Urinary bladder (tissue), 4 donors: ENCODE measurements around the gene APOBEC3A. TPM values are rescaled to one million over a fixed set of nuclear protein-coding genes. Genes with fewer than 3 reads are reported as not detected.
"Not testable (repeated sequence)": the region's sequence is repeated elsewhere in the genome, so short reads cannot be mapped to it uniquely, and the experiment has no call there.

Experiments used
- DNase-seq: peaks from one replicate; pipeline ENCODE4 v3.0.0-alpha.2; 2015; ENCODE audit errors: extremely low spot score
- H3K27ac ChIP-seq: one replicate; pipeline ENCODE4 v1.5.1; 2013; ENCODE audit warnings: low read depth, mild to moderate bottlenecking, moderate library complexity
- H3K36me3 ChIP-seq: one replicate; pipeline ENCODE4 v1.6.1; 2013; ENCODE audit warnings: mild to moderate bottlenecking, moderate library complexity; ENCODE audit not compliant: insufficient read depth
- H3K4me1 ChIP-seq: one replicate; pipeline ENCODE4 v1.6.1; 2013; ENCODE audit warnings: mild to moderate bottlenecking, moderate library complexity; ENCODE audit not compliant: insufficient read depth
- H3K4me3 ChIP-seq: one replicate; pipeline ENCODE4 v1.5.1; 2013; ENCODE audit warnings: low read depth, low read length
- WGBS: extraction: QIAGEN DNeasy Blood & Tissue Kit; methylation state at CpG from one replicate; pipeline ENCODE4 v1.1.7; 2013; 5-methylcytosine and 5-hydroxymethylcytosine counted together
- polyA plus RNA-seq: library from polyadenylated mRNA; stranded (reverse); fragments of 200-250 nt; gene quantifications from one replicate; pipeline ENCODE4 v1.2.3, GENCODE V29; 2013
- total RNA-seq: library from RNA; depleted of rRNA; stranded (reverse); fragments of >200 nt; gene quantifications from one replicate; pipeline ENCODE4 v1.2.3, GENCODE V29; 2014
- donor health status: healthy with polysubstance abuse.
- donor health status: healthy.

Gene APOBEC3A
- total and polyA plus RNA-seq, 2 donors = 0.42 to 0.62 TPM

GRCh38 chr22:38984784-38985757 lies 27.7 kb downstream of the APOBEC3A start:
- H3K4me1 ChIP-seq, H3K27ac ChIP-seq, H3K4me3 ChIP-seq, H3K36me3 ChIP-seq, DNase-seq: not testable (repeated sequence)
- 79% methylated on average over 9 of the region's 9 CpGs for WGBS

- 97% methylated on average over 3 of the region's 3 CpGs for WGBS
- Histone ChIP-seq H3K4me3 (no peak overlapping the region), H3K27ac (no peak overlapping the region), H3K4me1 (no peaks in the 10 kb centered on the region), H3K36me3 (no peaks in the 10 kb centered on the region)
- no peak for DNase-seq
Observed at GRCh38 chr22:38986629-38987028, 29.2 kb downstream of the APOBEC3A start.

- H3K36me3 ChIP-seq = no peaks in the 10 kb centered on the region
- no peak overlapping the region for H3K27ac ChIP-seq
- H3K4me1 ChIP-seq = no peaks in the 10 kb centered on the region
- H3K4me3 ChIP-seq = no peak overlapping the region
- DNase-seq = no peak
- 84% methylated on average over 8 of the region's 8 CpGs for WGBS
Observed at GRCh38 chr22:38987171-38987895, 29.9 kb downstream of the APOBEC3A start.

- Histone ChIP-seq H3K4me3 (no peak overlapping the region), H3K36me3 (no peaks in the 10 kb centered on the region), H3K27ac (no peak overlapping the region), H3K4me1 (no peaks in the 10 kb centered on the region)
- DNase-seq = no peak
- WGBS = 95% methylated on average over 6 of the region's 6 CpGs
Observed at GRCh38 chr22:38989466-38989865, 32.1 kb downstream of the APOBEC3A start.

- not testable (repeated sequence) for H3K4me1 ChIP-seq, H3K27ac ChIP-seq, DNase-seq, H3K4me3 ChIP-seq, H3K36me3 ChIP-seq
- WGBS = 32% methylated on average over 12 of the region's 12 CpGs
Observed at GRCh38 chr22:38992871-38993371, 35.5 kb downstream of the APOBEC3A start.

GRCh38 chr22:38996105-38996504 lies 38.7 kb downstream of the APOBEC3A start:
- 69% methylated on average over 6 of the region's 6 CpGs for WGBS
- no peak for DNase-seq
- Histone ChIP-seq H3K27ac (no peak overlapping the region), H3K4me1 (no peaks in the 10 kb centered on the region), H3K4me3 (no peak overlapping the region), H3K36me3 (no peaks in the 10 kb centered on the region)

- no peaks in the 10 kb centered on the region for H3K36me3 ChIP-seq
- 79% methylated on average over 3 of the region's 3 CpGs for WGBS
- no peak overlapping the region for H3K4me3 ChIP-seq
- no peak for DNase-seq
- no peak overlapping the region for H3K27ac ChIP-seq
- no peaks in the 10 kb centered on the region for H3K4me1 ChIP-seq
Observed at GRCh38 chr22:38997518-38997917, 40.1 kb downstream of the APOBEC3A start.

- H3K36me3 ChIP-seq = no peaks in the 10 kb centered on the region
- H3K4me3 ChIP-seq = no peak overlapping the region
- no peaks in the 10 kb centered on the region for H3K4me1 ChIP-seq
- 11% methylated on average over 7 of the region's 7 CpGs for WGBS
- H3K27ac ChIP-seq = no peak overlapping the region
- no peak for DNase-seq
Observed at GRCh38 chr22:39003165-39003638, 45.8 kb downstream of the APOBEC3A start.

- Histone ChIP-seq H3K27ac (no peak overlapping the region), H3K4me3 (no peak overlapping the region), H3K36me3 (no peaks in the 10 kb centered on the region), H3K4me1 (no peaks in the 10 kb centered on the region)
- 98% methylated on average over 5 of the region's 5 CpGs for WGBS
- DNase-seq = no peak
Observed at GRCh38 chr22:39007177-39007576, 49.8 kb downstream of the APOBEC3A start.

- WGBS = 83% methylated on average over 8 of the region's 8 CpGs
- not testable (repeated sequence) for H3K27ac ChIP-seq, DNase-seq, H3K4me3 ChIP-seq, H3K36me3 ChIP-seq, H3K4me1 ChIP-seq
Observed at GRCh38 chr22:39008271-39008850, 51.0 kb downstream of the APOBEC3A start.

- Histone ChIP-seq H3K36me3 (no peaks in the 10 kb centered on the region), H3K4me1 (no peaks in the 10 kb centered on the region), H3K4me3 (no peak overlapping the region), H3K27ac (no peak overlapping the region)
- DNase-seq = no peak
- WGBS = 78% methylated on average over 15 of the region's 15 CpGs
Observed at GRCh38 chr22:39010946-39011345, 53.5 kb downstream of the APOBEC3A start.
